HFF-Myc (cell line): ENCODE data around the gene AGAP1.

Experiments
- DNase-seq: peaks from one replicate; pipeline ENCODE4 v3.0.0-alpha.2; 2011; ENCODE audit warnings: low read depth; ENCODE audit errors: extremely low read depth
- H3K4me3 ChIP-seq: replicated peaks from 2 replicates; pipeline ENCODE4 v1.5.1; 2011; ENCODE audit warnings: low read depth, mild to moderate bottlenecking, control low read depth, low read length
- TF ChIP-seq, protein P1 (sequence below): IDR thresholded peaks from 2 replicates; pipeline ENCODE4 v1.5.1; 2012; ENCODE audit warnings: mild to moderate bottlenecking, low read depth, low read length, control low read depth; ENCODE audit errors: missing control alignments

The AGAP1 gene

DNA sequence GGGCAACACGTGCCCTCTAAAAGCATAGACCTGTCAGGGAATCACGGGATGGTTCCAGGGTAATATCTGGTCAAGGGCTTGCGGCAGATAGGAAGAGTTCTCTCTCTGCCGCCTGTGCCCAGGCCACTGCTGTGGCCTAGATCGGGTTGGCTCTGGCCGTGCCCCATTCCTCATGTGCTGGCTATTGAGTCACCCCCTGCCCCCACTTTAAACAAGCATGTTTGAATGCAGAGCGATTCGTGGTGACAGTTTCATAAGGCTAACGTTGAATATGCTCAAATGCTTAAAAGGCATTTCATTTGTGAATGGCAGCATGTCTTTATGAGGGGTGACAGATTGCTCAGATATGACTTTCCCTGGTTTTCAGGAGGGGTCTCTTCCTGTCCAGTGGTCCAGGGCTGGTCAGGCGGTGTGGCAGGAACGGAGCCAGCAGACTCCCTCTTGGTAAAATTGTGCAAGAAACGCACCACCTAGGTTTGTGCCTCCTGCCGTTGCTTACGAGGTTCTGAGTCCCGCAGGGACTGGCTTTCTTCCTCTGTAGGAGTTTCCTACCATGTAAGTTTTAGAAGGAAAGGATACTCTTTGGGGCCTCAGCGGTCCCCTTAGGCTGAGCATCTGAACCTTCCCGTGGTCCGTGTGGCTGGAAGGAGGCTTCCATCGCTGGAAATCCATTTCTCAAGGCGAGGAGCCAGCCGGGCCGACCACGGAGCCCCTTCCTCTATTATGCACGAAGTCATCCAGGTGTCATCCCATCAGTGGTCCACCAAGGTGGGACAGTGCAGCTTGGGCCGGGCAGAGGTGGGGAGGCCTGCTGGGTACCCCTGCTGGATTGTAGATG, 50.2 kb downstream of the AGAP1 start:
- DNase-seq, result no peak

DNA sequence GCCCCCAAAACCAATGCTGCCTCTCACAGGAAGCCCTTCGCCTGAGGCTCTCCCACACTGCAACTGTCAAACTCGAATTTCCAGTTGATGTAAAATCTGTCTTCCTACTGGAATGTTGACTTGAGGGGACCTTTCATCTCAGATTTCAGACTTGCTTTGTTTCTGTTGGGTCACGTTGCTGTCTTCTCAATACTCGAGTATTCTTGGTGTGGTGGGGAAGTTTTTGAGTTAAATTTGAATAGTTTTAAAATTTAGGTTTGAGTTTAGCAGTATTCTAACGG, 50.8 kb downstream of the AGAP1 start:
- TF ChIP-seq, protein P1, sequence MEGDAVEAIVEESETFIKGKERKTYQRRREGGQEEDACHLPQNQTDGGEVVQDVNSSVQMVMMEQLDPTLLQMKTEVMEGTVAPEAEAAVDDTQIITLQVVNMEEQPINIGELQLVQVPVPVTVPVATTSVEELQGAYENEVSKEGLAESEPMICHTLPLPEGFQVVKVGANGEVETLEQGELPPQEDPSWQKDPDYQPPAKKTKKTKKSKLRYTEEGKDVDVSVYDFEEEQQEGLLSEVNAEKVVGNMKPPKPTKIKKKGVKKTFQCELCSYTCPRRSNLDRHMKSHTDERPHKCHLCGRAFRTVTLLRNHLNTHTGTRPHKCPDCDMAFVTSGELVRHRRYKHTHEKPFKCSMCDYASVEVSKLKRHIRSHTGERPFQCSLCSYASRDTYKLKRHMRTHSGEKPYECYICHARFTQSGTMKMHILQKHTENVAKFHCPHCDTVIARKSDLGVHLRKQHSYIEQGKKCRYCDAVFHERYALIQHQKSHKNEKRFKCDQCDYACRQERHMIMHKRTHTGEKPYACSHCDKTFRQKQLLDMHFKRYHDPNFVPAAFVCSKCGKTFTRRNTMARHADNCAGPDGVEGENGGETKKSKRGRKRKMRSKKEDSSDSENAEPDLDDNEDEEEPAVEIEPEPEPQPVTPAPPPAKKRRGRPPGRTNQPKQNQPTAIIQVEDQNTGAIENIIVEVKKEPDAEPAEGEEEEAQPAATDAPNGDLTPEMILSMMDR, result no peak
- no peak overlapping the region for H3K4me3 ChIP-seq
- DNase-seq, result no peak

More for the DNA sequence above, 50.2 kb downstream of the AGAP1 start:
- H3K4me3 ChIP-seq, result no peak overlapping the region
- TF ChIP-seq, protein P1, result no peak

DNA sequence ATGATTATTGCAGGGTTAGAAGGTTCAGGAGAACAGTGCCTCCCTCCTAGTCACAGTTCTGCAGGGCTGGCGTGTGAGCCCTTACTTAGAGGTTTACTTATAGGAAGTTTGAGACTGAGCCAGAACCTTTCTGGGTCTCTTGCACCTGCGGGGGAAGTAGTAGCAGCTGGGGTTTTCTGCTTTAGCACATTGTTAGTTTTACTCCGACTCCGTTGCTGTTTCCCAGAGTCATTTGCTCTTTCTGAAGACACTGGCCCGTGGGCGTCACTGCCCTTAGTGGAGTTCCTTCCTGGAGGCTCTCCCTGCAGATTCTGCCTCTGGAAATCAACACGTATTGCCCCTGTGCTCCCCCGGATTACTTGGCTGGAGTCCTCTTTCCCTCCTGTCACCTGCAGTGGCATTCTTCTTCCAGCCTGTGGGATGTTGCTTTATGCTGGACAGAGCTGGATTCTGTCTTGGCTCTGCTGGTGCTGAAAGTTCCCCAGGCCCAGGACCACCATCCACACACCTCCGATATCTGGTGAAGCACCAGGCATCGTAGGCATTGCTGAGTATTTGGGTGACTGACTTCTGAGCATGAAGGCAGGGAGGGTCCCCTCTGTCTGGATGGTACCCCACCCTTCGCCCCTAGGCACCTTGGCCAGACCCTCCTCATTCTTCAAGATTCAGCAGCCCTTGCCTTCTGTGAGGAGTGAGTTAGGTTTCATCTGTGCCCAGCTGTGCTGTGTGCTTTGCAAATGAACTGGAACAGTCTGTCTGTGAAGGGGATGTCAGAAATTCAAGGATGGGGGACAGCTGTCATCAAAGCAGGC, 51.7 kb downstream of the AGAP1 start:
- TF ChIP-seq, protein P1, result no peak
- no peak for DNase-seq
- no peak overlapping the region for H3K4me3 ChIP-seq

DNA sequence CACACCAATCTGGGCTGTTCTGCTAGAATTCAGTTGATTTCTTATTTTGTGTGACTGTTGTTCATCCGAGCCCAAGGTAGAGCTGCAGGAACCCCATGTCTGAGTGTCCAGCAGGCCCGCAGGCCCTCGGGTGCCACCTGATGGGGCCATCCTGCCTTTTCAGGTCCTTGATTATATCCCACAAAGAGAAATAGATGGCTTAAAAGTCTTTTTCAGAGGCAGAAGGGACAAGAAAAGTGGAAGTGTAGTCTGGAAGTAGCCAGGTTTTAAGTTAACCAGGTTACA, 52.2 kb downstream of the AGAP1 start:
- no peak for DNase-seq

DNA sequence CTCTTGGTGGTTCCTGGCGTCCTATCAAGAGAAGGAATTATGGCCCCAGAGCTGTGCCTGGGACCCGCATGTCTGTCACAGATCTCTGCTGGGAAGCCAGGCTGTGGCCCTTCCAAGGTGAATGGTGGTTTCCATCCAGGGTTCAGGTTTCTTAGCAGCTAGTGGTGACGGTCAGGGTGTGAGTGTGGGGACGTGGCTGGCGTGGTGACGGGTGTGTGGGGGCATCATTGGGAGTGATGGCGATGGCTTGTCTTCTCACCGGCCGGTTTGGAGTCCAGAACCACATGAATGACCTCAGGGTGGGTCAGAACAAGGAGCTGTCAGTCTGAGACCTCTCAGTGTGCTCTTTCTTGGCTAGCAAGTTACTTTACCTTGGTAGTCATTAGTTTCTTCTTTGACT, 52.6 kb downstream of the AGAP1 start:
- TF ChIP-seq, protein P1, result no peak
- no peak overlapping the region for H3K4me3 ChIP-seq
- DNase-seq, result no peak

More for the DNA sequence above, 52.2 kb downstream of the AGAP1 start:
- TF ChIP-seq, protein P1, result no peak
- H3K4me3 ChIP-seq, result no peak overlapping the region

DNA sequence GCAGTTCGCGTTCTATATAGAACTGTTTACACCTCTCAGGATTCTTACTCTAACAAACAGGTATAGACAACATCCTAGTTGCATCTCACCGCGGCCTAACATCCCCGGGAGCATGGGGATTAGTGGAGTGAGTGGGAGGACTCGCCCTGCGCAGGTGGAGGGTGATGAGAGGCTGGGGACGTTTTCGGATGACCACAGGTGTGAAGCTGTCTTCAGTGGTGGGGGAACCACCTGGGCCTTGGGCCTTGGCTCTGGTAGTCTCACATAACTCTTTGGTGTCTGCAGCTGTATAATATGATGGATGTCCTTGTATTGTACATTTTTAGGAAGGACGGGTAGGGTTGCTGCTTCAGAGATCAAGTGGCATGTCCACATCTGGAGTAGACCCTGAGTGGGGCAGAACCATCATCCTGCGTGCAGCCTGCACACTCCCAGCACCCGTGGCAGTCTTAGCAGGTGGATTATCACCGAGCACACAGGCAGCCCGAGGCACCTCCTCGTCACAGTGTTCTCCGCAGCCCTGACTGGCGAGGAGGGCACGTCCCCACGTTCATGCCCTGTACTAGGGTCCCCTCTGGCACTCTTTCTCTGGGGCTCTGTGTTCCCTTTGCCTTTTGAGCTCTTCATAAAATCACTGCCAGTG, 56.0 kb downstream of the AGAP1 start:
- TF ChIP-seq, protein P1, result no peak
- H3K4me3 ChIP-seq, result no peak overlapping the region
- DNase-seq, result no peak
